GM18861 (cell line): ENCODE measurements around the gene C5orf15.
"Not testable (repeated sequence)": the region's sequence is repeated elsewhere in the genome, so short reads cannot be mapped to it uniquely, and the experiment has no call there.

Experiments used
- ATAC-seq: cut with Tn5 transposase; IDR thresholded peaks from one replicate; pipeline ENCODE4 v1.9.1; 2021; ENCODE audit not compliant: unreplicated experiment

The C5orf15 gene

DNA sequence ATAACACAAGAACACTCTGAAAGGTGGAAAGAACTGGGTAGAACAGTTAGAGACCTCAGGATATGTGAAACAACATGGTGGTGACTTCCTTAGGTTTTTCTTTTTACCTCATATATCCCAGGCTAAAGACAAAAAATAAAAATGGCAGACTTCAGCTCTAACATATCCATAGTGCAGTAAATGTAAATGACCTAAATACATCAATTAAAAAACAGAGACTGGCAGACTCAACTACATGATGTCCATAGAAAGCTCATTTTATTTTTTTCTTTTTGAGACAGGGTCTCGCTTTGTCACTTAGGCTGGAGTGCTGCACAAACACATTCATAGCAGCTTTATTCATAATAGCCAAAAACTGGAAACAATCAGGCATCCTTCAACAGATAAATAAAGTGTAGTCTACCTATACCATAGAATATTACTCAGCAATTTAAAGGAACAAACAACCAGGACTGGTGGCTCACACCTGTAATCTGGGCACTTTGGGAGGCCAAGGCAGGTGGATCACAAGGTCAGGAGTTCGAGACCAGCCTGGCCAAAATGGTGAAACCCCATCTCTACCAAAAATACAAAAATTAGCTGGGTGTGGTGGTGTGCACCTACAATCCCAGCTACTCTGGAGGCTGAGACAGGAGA is 4.8 kb downstream of the C5orf15 start:
- no peak for ATAC-seq

- ATAC-seq: no peak
Measured at GRCh38 chr5:133962801-133963476, 5.5 kb downstream of the C5orf15 start.

DNA sequence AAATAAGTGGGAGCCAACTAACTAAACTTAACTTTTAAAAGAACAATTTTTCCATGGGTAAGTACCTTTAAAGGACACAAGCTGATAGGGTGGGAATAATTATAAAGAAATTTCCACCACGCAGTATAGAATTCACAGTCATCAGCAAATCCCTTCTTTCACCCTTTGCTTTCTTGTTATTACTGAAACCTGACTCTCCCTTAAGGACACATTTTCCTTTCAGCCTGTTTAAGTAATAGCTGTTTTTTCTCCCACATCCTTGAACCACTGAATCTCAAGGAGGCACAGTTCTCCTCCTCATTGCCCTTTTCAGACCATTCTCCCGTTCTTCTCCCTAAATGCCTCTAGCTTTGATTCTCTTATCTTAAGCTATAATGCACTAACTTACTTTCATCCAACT is 6.3 kb downstream of the C5orf15 start:
- no peak for ATAC-seq

- no peak for ATAC-seq
Measured at GRCh38 chr5:133959643-133960042, 8.8 kb downstream of the C5orf15 start.

GRCh38 chr5:133957591-133957990 is 10.8 kb downstream of the C5orf15 start:
- ATAC-seq: peak; percentile 76

- ATAC-seq: no peak
Measured at GRCh38 chr5:133957080-133957479, 11.3 kb downstream of the C5orf15 start.

DNA sequence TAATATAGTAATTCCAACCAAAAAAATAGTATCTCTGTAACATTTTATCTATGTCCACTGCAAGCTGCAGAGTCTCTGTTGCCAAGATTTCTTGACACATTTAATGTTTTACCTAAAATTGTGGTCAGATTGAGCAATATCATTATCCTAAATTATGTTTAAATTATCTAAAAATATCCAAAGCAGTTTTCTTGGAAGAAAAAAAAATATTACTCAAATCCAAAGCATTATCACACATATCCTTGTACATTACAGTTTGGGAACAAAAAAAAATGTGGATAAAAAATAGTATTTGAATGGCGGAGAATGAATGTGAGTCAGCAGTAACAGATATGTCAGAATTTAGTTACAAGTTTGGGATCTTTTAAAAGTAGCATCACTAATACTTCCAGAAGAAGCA is 12.2 kb downstream of the C5orf15 start:
- not testable (repeated sequence) for ATAC-seq

GRCh38 chr5:133953568-133954145 is 14.8 kb downstream of the C5orf15 start:
- ATAC-seq: no peak

- no peak for ATAC-seq
Measured at GRCh38 chr5:133952729-133953567, 15.5 kb downstream of the C5orf15 start.

DNA sequence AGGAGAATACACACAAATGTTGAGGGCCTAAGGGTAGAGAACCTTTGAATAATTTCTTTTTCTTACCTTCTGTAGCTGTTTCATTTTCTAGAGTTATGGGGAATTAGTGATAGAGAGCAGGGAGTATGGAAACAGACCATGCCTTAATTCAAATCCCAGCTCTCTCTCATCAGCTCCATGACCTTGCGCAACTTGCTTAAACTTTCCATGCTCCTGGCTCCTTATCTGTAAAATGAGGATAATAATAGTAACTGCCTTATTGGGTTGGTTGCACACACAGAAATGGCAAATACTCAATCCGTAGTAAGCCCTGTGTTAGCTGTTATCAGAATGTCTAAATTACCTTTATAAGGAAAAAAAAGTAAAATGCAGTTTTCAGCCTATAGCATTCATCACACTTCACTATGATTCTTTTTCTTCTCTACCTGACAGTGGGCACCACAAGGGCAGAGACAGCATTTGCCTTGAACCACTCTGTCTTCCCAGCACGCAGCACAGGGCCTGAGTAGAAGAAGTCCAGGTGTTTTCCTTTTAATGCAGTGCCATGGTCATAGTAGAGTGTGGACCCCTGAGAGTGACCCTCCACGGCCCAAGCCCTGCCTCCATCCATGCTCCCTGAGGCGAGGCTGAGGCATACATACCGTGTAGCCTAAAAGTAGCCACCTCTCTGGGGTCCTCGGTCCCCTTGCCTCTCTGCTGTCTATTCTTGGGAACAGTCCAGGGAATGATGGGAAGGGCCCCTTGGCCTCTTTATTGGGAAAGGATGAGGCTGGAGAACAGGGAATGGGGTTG is 17.4 kb downstream of the C5orf15 start:
- no peak for ATAC-seq

DNA sequence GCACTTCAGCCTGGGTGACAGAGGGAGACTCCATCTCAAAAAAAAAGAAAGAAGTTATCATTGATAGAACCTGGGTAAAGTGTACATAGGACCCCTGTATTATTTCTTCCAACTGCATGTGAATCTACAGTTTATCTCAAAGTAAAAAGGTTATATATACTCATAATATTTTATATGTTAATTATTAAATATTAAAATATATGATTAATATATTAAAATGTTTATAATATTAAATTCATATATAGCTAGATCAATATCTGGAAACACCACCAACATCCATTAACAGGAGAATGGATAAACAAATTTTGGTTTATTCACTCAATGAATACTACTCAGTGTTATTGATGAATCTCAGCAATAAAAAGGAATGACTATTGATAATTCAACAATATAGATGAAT is 19.7 kb downstream of the C5orf15 start:
- ATAC-seq: no peak

DNA sequence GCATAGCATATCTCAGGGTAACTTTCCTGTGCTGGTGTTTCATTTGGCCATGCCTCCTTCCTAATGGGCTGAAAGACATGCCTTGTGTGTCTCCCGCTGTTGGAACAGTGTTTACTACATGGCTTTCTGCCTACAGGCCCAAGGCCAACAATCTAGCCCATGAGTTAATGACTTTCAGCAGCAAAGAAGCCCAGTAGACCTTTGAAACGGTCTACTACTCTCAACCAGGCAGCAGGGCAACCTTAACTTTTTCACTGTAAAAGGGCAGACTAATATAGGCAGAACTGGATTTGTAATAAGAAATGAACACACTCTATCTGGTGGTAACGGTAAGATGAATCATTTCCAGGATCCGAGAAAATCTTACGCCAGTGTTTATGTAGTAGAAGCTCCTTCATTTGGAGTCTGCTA is 21.0 kb downstream of the C5orf15 start:
- no peak for ATAC-seq

DNA sequence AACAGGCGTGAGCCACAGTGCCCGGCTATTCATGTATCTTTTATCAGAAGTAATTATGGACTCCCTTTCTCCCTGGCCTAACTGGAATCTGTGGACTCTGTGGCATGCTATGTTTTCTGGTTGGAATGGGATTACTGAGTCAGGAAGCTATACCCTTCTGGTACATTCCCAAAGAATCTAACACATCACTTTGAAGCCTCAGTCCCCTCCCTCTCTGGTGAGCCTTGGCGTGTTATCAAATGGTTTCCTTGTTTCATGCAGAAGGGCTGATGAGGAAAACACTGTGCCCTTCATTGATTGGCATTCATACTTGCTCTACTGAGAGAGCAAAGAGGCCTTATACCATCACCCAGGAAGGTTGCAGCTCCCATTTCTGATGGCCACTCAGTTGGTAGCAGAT is 22.9 kb downstream of the C5orf15 start:
- ATAC-seq: no peak

GRCh38 chr5:133944263-133945185 is 23.9 kb downstream of the C5orf15 start:
- no peak for ATAC-seq

DNA sequence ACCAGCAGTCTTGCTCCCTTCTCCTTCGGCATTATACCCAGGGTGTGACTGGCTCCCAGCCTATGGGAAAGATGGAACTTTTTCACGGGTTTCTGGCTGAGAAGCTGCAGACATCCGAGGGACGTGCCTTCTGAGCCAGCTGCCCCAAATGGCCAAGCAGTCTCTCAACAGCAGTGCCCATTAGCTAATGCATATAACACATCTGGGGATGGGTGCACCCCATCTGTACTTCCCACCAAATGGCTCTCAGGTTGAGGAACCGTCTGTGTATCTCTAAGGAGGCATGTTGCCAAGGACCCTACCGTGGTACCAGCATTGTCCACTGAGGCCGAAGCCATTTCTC is 25.0 kb downstream of the C5orf15 start:
- ATAC-seq: no peak

- no peak for ATAC-seq
Measured at GRCh38 chr5:133942614-133943474, 25.6 kb downstream of the C5orf15 start.

- no peak for ATAC-seq
Measured at GRCh38 chr5:133941456-133942196, 26.8 kb downstream of the C5orf15 start.

DNA sequence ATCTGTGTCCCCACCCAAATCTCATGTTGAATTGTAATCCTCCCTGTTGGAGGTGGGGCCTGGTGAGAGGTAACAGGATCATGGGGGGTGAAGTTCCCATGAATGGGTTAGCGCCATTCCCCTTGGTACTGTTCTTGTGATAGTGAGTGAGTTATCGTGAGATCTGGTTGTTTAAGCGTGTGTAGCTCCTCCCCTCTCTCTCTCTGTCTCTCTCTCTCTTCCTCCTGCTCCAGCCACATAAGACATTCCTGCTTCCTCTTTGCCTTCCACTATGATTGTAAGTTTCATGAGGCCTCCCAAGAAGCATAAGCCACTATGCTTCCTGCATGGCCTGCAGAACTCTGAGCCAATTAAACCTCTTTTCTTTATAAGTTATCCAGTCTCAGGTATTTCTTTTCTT is 28.8 kb downstream of the C5orf15 start:
- ATAC-seq: no peak
